Measurements from ENCODE around the gene ESYT3.
"Not testable (repeated sequence)": the region's sequence is repeated elsewhere in the genome, so short reads cannot be mapped to it uniquely, and the experiment has no call there.

The ESYT3 gene

DNA sequence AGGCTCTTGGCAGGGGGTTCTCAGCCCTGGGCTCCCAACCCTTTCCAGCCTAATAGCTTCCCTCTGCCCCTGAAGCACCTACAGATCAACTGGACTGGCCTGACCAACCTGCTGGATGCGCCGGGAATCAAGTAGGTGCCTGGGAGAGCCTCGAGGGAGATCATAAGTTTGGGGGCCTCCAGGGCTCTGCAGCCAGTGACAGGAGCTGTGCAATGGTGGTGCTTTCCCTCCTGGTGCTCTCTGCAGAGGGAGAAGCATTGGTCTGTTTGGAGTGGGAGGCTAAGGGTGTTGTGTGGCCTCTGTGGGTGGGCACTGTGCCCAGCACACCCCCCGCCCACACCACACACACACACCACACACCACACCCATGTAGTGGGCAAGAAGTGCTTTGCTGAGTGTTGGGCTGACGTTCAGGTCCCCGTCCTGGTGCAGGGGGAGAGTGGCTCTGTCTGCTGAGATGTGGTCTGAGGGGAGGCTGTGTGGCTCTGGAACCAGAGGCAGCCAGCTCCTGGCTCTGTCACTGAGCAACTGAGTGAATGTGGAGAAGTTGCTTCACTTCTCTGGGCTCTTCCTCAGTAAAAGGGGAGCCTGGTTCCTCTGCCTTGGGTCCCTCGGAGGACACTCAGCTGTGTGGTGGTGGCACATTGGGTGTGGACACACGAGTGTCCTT, 26.3 kb downstream of the ESYT3 start:
- no peak for DNase-seq (ENCODE audit: low read depth, low spot score)

DNA sequence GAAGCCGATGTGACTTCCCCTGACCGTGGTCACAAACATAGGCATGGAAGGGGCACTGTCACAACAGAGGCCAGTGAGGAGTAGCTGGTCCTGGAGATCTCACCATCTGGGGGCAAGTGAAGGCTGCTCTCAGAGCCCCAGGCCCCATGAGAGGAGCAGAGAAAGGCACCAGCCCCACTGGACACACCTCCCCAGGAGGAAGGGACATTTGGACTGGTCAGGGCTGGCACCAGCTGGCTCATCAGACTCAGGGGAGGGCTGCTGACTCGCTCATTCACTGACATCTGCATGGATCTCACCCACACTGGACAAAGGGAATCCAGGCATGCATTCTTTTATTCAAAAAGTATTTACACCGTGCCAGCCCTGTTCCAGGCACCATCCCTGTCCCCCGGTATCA, 26.8 kb downstream of the ESYT3 start:
- peak; percentile 20 for DNase-seq (ENCODE audit: low read depth, low spot score)

DNA sequence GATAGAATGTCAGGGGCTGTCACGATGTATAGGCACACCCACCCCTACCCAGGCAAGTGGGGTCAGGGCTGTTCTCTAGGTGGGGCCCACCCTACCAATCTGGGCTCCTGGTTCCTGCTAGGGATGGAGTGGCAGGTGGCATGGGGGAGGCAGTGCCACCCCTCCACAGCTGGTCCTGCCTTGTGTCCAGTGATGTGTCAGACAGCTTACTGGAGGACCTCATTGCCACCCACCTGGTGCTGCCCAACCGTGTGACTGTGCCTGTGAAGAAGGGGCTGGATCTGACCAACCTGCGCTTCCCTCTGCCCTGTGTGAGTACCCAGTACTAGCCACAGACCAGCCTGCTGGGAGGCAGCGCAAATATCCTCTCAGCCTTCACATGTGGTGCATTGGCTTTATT, 27.5 kb downstream of the ESYT3 start:
- DNase-seq (ENCODE audit: low read depth, low spot score), result no peak

DNA sequence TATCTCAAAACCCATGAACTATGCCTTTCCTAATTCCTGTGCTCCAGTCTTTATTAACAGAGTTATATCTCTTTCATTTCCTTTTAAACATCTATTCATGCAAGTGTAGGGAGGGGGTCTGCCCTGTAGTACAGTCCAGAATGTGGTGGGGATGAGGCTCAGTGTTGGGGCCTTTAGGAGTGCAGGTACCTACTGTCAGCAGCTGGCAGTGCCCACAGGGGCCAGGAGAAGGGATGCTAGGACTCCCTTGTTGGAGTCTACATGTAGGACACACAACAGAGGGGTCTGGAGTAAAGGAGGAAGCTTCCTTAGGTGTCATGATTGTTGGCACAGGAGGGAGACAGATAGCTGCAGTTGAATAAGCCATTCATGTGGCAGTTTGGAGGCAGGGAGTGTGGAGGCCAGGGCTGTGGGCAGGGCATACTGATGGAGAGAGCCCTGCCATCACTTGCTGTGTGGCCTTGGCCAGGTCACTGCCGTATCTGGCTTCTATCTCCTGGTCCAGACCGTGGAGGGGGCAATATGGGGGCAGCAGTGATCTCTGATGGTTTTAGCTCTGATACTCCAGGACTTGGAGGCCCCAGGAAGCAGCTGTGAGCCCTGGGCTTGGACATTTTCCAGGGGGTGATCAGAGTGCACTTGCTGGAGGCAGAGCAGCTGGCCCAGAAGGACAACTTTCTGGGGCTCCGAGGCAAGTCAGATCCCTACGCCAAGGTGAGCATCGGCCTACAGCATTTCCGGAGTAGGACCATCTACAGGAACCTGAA, 29.5 kb downstream of the ESYT3 start:
- DNase-seq (ENCODE audit: low read depth, low spot score), result no peak

DNA sequence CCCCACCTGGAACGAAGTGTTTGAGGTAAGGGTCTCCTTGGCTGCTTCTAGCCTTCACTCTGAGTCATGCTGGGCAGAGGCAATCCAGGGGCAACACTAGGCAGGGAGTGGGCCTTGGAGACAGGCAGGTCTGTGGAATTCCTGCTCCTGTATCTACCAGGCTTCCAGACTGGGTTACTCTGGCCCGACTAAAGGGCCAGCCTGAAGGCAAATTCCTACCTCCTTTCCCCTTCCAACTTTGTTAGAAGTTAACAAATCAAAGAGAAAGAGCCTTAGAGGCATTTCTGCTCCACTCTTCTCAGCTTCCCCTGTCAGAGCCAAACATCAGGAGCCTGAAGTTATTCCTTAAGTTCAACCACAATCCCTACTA, 30.1 kb downstream of the ESYT3 start:
- no peak for DNase-seq (ENCODE audit: low read depth, low spot score)

DNA sequence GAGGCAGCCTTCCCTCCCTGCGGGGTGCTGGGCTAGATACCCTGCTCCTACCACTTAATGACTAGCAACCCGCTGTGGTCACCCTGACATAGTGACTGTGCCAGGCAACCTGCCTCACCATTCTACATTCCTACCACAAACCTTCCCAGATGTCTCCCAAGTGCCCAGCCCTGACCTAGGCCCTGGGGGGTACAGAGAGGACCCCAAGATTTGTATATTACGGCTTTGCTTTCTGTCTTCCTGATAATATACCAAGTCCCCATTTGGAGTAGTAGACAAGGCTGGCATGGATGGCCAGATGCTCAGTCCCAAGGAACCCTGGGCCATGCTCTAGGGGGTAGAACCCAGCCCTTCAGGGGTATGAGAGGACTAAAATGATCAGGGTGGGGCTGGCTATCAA, 31.0 kb downstream of the ESYT3 start:
- no peak for DNase-seq (ENCODE audit: low read depth, low spot score)

DNA sequence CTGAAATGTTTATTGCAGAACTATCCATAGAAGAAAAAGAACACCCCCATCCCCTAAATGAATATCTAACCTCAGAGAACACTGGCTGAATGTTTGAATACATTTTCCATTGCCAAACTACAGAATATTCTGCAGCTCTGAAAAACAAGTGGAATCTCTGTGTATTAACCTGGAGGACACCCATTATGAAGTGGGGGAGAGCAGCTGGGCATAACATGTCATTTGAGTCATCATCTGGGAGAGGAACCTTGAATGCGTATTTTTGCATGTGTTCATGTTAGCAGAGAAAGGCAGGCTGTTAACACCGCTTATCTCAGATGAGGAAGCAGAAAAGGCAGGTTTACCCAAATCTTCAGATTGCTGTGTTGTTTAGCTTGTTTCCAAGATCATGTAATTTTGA, 31.5 kb downstream of the ESYT3 start:
- no peak for DNase-seq (ENCODE audit: low read depth, low spot score)

DNA sequence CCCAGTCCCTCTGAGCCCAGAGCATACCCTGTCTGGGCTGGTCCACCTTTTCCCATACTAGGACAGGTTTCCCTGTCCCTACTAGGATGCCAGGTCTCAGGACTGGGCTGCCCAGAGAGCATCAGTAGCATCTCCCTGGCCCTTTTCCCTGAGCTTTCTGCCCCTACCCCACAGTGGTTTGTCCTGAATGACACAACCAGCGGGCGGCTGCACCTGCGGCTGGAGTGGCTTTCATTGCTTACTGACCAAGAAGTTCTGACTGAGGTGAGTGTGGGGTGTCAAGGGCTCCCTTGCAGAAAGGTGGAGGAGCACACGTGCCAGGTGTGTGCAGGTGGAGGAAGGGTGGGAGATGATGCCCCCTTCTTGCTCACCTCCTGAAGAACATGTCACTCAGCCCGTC, 33.5 kb downstream of the ESYT3 start:
- DNase-seq (ENCODE audit: low read depth, low spot score), result no peak

DNA sequence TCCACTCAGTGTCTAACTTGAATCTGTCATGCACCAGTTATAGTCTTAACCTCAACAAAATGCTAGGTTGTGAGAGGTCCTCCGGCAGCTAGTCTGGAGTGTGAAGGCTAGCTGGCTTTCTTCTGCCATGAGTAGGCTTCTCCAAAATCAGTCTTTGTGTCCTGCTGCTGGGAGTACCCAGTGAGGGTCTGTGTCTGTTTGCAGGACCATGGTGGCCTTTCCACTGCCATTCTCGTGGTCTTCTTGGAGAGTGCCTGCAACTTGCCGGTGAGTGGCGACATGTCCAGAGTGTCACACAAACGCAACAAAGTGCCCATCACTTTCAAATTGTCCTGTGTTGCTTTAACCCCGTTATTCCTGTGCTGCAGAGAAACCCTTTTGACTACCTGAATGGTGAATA, 34.0 kb downstream of the ESYT3 start:
- no peak for DNase-seq (ENCODE audit: low read depth, low spot score)

DNA sequence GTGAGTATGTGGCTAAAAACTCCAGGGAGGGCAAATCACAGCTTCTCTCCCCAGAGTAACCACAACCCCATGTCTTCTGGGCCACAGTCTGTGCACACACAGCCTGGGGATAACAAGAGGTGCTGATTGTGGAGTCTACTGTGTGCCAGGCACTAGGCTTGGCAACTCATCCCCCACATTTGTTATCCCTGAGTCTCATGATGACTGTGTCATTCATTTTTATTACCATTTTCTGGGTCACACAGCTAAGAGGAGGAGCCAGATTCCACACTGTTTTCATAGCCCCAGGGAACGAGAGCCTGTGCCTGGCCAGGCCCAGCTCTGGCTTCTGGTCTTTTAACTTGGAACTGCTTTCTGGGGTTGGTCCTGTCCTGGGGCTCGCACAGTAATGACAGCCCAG, 34.5 kb downstream of the ESYT3 start:
- peak; percentile 18 for DNase-seq (ENCODE audit: low read depth, low spot score)

DNA sequence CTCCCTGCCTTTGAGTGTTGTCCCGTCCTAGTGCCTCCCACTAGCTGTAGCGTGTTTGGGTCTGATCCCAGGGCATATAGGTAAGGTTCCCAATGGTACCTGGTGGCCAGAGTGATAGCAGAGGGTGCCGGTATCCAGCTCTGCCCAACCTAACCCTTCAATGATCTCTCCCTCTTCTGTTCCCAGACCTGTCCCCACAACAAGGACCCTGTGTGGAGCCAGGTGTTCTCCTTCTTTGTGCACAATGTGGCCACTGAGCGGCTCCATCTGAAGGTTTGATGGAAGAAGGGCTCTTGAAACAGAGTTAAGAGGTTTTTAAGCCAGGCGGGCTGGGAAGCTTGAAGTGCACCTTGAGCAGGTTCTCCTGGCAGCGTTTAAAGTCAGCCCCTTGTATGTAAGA, 35.5 kb downstream of the ESYT3 start:
- DNase-seq (ENCODE audit: low read depth, low spot score), result no peak

DNA sequence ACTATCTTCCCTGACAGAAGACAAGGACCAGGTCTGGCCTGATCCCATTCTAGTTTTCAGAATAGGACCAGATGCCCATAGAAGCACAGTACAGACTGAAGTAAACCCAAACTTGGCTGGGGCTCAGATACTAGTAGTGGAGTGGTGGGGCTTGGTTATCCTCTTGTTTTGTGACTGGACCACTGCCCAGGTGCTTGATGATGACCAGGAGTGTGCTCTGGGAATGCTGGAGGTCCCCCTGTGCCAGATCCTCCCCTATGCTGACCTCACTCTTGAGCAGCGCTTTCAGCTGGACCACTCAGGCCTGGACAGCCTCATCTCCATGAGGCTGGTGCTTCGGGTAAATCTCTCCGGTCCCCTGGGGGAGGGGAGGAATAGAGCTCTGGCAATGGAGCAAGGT, 36.3 kb downstream of the ESYT3 start:
- no peak for DNase-seq (ENCODE audit: low read depth, low spot score)

DNA sequence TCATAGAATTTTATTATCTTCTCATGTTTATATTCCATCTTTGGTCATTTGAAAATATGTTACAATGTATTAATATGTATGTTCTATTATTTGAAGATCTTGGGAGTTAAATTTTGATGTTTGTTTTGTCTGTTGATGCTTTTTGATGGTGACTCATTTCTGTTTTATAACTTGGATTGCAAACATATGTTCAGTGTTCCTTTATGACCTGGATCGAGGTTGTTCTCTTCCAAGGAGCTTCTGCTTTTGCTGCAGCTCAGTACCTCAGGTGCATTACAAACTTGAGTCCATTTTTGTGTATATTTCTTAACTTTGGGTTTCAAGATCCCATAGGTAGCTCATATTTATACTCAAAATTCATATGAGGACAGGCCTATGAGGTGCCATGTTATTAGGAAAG, 37.1 kb downstream of the ESYT3 start:
- DNase-seq (ENCODE audit: low read depth, low spot score), result no peak

DNA sequence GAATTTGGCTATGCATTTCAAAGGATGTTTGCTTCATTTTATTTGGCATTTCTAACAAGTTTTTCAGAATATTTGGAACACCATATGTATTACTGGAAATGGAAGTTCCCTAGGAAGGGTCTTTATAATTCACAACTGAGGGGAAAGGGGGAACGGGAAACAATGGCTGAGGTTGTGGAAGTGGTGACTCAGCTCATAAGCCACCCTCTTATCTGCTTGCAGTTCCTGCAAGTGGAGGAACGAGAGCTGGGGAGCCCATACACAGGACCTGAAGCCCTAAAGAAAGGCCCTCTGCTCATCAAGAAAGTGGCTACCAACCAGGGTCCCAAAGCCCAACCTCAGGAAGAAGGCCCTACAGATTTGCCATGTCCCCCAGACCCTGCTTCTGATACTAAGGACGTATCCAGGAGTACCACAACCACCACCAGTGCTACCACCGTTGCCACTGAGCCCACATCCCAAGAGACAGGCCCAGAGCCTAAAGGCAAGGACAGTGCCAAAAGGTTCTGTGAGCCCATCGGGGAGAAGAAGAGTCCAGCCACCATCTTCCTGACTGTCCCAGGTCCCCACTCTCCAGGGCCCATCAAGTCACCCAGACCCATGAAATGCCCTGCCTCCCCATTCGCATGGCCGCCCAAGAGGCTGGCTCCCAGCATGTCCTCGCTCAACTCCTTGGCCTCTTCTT, 37.9 kb downstream of the ESYT3 start:
- DNase-seq (ENCODE audit: low read depth, low spot score), result no peak

DNA sequence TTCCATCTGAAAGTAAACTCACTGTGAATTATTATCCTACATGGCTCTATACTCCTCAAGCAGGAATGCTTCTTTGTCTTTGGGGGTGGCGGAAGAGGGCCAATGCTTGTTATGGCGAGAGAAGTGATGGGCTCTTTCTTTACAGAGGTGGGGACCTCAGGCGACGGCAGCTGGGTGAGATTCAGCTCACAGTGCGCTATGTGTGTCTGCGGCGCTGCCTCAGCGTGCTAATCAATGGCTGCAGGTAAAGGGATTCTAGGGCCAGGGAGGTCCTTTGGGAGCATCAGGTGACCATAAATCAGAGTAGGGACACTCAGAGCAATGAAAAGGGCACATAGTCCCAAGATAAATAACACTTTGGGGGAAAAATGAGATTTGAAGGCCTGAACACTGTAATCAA, 39.0 kb downstream of the ESYT3 start:
- DNase-seq (ENCODE audit: low read depth, low spot score), result no peak

DNA sequence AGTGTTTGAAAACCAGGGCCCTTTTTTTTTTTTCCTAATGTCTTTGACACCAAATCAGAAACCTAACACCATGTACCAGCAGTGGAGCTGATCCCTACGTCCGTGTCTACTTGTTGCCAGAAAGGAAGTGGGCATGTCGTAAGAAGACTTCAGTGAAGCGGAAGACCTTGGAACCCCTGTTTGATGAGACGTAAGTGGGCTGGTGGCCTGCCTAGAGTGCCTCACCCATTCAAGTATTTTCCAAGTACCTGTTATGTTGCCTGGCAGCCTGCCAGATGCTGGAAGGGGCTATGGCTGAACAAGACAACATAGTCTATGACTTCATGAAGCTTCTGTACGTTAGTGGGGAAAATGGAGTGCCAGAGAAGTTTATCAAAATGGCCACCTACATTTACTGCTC, 39.7 kb downstream of the ESYT3 start:
- no peak for DNase-seq (ENCODE audit: low read depth, low spot score)

DNA sequence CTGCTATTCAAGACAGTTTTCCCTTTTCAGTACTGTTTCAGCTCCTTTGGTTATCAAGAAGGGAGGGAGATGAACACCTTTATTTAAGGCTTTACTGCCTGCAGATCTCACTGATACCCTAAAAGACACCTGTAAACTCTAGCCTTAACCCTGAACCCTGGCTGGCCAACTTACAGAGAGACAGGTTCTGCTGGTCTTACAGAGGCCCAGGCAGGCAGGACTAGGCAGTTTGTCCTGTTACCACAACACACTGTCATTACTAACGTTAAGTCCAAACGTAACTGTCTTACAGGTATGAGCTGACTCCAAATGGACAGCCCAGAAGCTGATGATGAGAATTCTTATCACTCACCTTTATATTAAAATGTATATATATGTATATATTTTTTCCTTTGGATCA, 42.1 kb downstream of the ESYT3 start:
- DNase-seq (ENCODE audit: low read depth, low spot score), result no peak

DNA sequence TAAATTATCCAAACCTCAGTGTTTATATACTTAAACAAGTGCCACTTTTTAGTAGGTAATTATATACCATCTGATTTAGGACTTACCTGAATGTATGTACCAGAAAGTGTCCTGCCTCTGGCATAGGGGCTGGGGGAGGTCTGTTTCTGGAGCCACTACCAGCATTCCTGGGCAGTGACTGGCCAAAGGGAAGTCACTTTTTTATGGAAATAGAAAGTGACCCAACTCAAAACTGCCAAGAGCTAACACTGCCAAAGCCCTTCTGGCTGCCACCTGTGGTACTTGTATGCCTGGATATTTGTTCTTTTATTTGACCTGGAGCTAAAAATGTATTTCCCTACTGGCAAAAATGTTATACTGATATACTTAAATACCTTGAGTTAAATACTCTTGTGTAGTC, 42.7 kb downstream of the ESYT3 start:
- DNase-seq (ENCODE audit: low read depth, low spot score), result peak; percentile 19

DNA sequence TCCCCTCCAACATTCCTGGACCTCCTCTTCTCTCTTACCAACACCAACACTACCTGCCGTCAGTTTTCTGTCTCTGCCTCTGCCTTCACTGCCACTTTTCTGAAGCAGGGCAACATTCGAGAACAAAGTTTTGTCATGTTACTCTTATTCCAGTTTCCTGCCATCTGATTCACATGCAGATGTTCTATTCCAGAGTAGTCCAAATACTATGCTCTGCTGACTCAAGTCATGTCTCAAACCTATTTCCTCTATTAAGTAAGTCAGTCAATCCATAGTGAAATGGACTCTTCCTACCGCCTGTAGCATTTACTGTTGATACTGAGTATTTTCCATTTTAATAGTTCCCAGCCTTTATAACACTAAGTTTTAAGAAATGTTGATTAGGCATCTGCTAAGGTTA, 43.4 kb downstream of the ESYT3 start:
- no peak for DNase-seq (ENCODE audit: low read depth, low spot score)

DNA sequence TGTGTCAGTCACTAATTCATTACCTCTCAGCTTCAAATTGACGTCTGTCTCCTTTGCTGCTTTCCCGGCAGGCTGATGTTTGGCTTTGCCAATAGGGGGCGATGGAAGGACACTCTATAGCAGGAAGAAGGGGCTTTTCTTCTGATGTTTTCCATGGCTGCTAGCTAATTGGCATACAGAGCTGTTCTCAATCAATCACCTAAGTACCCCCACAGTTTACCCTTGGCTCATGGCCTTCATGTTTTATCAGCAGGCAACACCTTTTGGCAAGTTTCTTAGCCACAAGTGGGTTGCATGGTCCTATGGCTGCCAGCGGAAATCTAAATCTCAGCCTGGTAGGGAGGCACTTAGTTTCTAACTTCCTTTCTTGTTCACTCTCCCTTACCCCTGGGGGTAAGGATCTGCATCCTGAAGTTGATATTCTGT, 45.0 kb downstream of the ESYT3 start:
- peak; percentile 70 for DNase-seq (ENCODE audit: low read depth, low spot score)

DNA sequence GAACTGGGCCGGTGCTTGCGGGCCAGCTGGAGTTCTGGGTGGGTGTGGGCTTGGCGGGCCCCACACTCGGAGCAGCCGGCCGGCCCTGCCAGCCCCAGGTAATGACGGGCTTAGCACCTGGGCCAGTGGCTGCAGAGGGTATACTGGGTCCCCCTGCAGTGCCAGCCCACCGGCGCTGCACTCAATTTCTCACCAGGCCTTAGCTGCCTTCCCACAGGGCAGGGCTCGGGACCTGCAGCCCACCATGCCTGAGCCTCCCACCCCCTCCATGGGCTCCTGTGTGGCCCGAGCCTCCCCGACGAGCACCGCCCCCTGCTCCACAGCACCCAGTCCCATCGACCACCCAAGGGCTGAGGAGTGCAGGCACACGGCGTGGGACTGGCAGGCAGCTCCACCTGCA, 50.3 kb downstream of the ESYT3 start:
- DNase-seq (ENCODE audit: low read depth, low spot score), result not testable (repeated sequence)

DNA sequence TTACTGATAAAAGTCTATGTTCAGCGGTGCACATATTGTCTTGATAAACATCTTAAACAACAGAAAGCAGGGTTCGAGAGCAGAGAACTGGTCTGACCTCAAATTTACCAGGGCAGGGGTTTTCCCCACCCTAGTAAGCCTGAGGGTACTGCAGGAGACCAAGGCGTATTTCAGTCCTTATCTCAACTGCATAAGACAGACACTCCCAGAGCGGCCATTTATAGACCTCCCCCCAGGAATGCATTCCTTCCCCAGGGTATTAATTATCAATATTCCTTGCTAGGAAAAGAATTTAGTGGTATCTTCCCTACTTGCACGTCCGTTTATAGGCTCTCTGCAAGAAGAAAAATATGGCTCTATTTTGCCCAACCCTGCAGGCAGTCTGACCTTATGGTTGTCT, 52.2 kb downstream of the ESYT3 start:
- DNase-seq (ENCODE audit: low read depth, low spot score), result not testable (repeated sequence)

DNA sequence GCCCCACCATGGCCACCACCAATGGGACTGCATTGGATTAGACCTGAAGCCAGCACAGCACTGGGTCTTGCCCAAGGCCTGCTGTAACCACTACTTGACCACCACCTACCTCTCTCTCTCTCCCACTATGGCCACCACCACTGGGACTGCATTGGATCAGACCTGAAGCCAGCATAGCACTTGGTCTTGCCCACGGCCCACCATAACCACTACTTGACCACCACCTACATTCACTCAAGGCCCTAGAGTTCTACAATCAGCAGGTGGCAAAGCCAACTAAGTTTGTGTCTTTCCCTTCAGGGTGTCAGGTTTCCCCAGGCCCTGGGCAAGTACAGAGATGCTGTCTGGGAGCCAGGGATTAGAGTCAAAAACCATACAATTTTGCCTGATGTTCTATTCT, 57.6 kb downstream of the ESYT3 start:
- no peak for DNase-seq (ENCODE audit: low read depth, low spot score)

Data from astrocyte of the hippocampus (primary cell).